Measurements from ENCODE around the gene IGSF8. TPM values are rescaled to one million over a fixed set of nuclear protein-coding genes. Genes with fewer than 3 reads are reported as not detected.

The IGSF8 gene
- total RNA-seq, 1 donor from 2014 or later = 13.7 TPM

DNA sequence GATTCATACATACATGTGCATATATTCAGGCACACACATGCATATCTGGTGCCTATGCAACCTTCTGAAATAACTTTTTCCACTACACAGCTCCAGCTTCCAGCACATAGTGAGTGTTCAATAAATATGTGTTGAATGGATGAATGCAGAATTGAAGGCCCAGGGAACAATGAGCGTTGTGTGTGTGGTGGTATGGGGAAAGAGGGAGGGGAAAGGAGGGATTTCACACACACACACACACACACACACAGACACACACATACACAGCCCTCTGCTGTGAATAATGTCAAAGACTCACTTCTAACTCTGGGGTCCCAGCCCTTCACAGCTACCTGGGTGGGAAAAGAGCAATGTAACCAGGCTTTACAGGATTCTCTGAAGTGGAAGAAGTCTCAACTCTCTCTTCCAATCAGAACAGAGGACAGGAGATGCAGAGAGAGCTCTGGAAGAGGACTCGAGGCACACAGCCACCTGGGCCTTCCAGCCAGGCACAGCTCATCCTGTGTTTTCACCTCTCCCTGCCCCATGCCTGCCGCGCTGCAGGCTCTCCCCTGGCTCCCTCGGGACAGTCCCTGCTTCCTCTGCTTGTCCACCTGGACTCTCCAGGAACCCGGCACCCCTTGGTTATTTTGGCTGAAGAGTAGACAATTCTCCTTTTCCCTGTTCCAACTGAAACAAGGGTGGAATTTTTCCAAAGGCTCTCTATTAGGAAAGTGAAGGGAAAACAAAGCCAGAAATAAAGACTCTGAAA, 5.4 kb upstream of the IGSF8 start:
- no peak for ATAC-seq

DNA sequence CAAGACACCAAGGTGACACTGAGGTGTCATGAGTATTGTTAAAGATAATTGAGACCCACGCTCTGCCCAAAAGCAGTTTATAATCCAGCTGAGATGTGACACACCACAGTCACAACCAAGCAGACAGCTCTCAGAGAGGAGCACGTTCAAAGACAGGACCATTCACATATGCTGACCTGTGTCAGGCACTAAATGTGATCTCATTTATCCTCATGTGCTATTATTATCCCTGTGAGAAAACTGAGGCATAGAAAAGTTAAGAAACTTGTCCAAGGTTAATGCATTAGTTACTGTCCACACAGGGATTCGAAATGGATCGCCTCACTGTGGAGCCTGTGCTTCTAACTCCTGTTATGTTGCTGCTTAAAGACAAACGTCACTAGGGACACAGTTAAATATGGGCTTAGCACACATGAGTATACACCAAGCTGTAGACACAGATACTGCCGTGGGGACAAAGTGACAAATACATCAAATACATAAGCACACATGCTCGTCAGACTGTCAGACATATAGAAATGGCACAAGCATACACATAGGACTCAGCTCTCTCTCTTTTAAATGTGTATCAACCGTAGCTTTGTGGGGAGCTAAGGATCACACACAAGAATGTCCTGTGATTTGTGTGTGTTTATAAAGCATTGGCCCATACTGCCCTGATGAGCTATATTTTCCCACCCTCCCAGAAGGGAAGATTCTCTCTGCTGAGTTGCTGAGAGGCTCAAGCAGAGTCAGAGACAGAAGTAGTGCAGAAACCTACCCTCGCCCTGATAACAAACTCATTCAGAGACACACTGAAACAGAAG, 3.5 kb upstream of the IGSF8 start:
- no peak for ATAC-seq

DNA sequence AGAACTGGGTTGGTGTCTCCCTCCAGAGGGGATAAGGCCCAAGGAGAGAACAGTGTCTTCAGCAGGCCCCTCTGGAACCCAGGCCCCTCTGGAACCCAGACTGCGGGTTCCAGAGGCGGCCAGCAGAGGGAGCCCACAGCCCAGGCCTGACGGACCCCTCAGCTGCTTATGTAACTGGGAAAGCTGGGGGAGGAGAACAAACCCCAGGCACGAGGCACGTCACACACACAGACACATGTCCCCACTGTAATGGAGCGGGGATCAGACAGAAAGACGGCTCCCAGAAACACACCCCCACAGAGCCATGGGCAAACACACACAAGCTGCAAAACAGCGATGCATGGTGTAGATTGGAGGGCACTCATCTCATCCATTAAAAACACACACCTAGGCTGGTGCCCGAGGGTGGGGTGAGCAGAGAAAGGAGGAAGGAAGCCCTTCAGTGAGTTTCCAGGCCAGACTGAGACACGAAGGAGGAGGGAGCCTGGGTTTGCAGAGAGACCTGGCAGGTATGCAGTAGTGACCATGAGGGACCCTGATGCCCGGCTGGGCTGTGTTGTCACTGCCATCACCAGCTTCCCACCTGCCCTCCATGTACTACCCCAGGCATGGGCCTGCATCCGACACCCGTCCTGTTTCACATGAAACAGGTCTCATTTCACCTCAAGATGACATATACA, 2.8 kb upstream of the IGSF8 start:
- peak; percentile 37 for ATAC-seq

DNA sequence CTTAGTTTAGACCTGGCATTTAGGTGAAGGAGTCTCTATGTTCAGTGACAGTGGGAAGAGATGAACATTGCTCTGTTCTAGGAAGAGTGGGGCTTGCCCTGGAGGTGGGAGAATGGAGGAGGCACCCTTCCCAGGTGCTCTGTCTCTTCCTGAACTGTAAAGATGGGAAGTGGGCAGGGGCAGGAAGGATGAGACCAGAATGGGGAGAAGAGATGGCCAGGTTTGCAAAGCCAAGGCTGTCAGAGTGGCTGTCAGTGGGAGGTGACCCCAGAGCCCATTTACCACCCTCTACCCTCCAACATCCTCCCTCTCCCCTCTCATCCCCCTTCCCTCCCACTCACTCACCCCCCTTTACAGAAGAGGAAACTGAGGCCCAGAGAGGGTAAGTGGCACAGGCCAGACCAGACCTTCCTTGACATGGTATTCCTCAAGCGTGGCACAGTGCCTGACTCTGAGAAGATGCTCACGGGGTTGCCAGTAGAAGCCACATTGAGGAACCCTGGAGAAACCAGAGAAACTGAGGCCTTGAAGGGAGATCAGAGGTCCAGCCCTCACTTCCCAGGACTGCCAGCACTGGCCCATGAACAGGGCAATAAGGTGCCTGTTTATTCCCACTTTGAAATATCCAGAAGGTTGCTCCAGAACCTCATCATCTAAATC, 1.4 kb upstream of the IGSF8 start:
- no peak for ATAC-seq

DNA sequence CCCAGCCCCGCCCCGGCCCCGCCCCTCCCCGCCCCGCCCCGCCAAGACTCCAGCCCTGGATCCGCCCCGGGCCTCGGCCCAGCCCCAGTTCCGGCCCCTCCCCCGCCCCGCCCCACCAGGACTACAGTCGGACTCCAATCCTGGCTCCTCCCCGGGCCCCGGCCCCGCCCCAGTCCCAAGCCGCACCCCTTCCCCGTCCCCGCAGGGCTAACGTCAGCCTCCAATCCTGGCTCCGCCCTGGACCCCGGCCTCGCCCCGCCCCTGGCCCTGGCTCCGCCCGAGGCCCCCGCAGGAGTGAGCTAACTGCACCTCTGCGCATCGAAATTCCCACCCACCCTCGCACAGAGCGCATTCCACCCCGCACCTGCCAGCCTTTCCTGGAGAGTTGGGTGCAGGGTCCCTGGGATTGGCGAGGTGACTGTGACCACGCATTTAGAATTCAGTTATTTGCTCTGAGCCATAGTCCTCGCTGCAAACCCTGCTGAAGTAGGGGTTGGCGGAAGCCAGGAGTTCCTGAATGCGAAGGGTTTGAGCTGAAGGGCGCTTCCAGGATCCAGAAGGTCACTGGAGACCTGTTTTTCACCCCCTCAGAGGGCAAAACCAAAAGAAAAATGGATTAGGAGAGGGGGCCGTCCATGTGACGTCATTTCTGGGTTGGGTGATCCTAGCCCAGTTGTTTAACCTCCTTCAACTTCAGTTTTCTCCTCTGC, 588 bp upstream of the IGSF8 start:
- peak; percentile 85 for ATAC-seq

DNA sequence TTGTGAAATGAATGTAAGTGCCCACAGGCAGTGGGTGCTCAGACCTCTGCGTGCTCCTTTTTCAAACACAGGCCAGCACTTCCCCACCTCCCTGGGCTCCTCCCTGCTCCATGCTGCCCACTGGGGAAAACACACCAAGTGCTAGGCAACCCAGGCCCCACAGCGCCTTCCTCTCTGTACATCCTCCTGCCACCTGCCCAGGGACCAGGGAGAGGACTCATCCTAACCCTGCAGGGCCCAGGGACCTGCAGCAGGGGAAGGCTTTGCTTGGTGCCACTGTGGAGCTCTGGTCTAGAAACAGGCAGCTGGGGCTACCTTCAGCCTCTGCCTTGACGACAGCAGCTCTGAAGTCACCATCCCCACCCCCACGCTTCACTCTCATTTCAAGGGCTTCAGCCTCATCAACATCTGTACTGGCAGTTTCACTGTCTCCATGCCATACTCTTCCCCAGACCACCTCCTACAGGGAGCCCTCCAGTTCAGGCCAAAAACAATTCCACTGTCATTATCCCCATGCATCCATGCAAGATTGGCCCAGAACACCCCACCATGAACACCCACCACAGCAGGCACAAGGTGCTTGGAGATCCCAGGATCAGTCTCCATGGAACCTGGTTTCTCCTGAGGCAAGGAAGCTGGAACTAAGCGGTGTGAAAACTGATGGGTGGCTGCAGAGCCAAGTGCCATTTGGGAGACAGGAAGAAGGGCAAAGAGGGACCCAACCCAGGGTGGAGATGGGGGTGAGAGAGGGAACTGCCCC, 1.1 kb downstream of the IGSF8 start:
- no peak for ATAC-seq

DNA sequence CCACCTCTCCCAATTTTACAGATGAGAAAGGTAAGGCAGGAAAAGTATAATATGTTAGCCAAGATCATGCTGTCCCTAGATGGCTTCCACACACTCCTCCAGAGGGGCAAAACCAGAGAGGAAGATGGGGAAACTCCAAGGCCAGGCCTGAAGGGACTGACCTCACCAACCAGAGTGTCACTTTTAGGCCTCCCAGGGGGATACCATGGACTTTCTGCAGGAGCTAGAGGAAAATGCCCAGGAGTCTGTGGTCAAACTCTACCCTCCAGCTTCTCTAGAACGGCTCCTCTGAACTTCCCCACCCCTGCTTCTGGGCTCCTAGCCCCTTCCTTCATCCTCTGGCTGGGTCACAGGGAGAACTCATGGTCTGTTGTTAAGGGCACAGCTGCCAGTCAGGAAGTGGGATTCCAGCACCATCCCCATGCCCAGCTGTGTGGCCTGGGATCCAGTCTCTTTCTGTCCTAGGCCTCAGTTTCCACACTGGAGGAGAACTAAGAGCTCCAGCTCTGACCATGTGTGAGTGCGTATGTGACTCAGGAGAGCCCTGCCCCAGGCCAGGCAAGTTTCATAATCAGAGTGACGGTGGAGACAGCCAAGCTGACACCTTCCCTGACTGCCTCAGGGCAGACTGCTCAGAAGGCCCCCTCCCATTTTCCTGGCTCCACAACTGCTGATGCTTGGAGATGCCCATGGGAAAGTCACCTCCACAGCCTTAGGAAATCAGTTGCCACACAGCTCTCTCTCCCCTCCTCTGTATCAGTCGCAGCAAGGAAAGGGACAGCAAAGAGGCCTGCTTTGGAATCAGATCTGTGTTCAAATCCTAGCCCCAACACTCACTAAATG, 1.9 kb downstream of the IGSF8 start:
- ATAC-seq = peak; percentile 54

DNA sequence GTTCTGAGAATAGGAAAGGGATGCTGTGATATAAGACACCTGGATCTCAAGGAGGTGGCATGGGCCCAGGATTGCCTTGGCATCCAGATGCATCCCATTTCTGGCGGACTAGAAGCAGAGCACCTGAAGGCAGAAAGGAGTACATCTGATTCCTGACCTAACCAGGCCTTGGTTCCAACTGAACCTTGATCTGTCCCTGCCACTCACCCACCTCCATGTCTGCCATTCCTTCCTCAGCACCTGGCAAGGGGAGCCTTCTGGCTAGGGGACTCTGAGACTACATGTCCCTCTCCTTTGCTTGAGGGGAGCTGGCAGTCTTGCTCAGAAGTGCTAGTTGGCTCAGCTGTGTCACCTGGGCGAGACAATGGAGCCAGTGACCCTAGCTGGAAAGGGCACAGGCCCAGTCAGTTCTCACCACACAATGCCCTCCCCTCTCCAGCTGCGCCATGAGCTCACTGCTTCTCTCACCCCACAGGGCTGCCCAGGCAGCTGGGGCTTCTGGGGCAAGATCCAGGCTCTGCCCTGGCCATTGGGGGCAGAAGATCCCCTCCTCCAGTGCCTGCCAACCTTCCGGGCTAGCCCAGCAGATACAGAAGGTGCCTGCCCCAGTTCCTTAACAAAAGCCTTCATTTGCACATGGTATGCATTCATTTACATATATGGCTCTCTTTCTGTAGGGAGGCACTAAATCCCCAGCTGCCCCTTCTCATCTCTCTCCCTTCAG, 2.9 kb downstream of the IGSF8 start:
- no peak for ATAC-seq

DNA sequence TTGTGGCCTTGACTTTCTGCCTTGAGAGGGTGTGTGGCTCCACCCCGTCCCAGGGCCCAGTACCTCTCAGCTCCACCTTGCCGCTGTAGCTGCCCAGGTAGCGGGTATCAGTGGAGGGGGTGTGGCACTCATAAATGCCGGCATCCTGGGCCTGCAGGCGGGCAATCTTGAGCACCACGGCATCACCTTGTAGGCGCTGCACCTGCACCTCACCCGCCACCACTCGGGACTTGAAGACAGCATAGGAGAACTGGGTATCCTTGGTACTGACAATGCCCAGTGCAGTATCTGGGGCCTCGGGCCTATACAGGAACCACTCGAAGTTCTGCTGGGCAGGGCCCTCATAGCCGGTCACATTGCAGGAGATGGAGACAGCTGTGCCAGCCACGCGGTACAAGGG, 3.6 kb downstream of the IGSF8 start:
- ATAC-seq = no peak

DNA sequence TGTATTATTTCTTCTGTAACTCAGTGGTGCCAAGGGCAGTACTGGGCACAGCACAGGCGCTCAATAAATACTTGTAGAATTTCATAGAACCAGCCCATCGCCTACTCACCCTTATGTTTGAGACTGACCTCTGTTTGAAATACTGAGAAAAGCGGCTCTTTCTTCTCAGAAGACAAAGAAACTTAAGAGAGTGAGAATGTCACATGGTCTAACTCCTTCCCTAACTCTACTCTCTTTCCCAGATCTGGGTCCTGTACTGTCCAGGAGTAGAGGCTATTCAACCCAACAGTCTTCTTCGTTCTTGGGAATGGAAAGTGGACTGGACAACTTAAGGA, 4.2 kb downstream of the IGSF8 start:
- no peak for ATAC-seq

DNA sequence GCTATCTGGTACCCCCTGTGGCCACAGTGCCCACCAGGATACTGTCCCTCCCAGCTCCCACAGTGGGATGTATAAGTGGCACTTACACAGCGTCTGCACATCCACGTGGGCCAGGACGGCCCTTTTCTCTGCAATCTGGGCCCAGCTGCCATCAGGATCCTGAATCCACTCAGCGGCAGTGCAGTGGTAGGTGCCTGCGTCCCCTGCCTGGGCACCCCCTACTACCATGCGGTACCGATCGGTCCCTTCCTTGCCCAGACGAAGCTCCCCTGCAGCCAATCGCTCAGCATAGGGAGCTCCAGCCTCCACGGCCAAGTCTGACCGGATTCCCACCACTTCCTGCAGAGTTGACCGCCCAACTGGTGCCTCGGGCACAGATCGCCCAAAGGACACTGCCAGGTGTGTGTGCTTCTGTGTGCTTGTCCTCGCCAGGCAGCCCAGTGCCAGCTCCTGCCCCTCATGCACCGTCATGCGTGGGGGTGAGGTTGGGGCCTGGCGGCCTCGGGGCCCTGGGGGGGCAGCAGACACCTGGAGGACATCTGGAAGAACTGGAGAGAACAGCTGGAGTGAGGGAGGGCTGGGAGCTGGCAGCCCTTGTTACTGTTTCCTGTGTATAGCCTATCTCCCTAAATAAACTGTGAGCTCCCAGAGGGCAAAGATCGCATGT, 4.7 kb downstream of the IGSF8 start:
- no peak for ATAC-seq

DNA sequence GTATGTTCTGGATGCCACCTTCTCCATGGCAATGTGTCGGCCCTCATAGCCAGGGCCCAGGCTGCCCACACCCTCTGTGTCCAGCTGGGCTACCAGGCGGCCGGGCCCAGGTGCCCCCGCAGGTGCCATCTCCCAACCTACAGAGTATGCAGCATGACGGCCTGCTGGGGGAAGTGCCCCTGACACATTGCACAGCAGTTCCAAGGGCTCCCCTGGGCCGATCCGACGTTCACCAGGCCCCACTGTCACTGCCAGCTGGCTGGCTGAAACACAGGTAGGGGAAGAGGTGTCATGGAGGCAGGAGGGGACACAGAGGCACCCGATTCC, 5.4 kb downstream of the IGSF8 start:
- no peak for ATAC-seq

DNA sequence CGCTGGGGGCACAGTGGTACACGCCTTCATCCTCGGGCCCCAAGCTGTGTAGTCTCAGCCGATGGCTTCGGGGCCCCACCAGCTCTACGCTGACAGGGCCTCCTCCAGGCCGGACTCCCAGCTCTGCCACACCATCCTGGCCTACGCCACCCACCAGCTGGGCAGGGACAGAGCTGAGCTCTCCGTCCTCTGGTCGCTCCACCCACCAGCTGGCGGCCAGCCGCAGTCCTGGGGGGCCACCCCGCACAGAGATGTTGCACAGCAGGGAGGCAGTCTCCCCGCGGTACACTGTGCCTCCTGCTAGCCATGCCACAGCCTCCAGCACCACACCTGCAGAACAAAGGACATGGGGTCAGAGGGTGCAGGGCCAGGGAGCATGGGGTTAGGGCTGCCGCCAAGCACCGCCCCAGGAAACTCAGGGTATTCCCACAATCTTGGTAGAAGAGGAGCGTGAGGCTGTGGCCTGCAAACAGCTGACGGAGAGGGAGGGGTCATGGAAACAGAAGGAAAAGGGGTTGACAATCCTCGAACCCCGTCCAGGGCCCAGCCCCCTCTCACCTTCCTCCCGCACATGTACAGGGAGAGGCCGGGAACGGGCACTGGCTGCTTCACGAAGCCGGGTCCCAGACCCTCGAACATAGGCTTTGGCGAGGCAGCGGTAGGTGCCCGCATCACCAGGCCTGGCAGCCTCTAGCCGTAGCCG, 5.9 kb downstream of the IGSF8 start:
- no peak for ATAC-seq

DNA sequence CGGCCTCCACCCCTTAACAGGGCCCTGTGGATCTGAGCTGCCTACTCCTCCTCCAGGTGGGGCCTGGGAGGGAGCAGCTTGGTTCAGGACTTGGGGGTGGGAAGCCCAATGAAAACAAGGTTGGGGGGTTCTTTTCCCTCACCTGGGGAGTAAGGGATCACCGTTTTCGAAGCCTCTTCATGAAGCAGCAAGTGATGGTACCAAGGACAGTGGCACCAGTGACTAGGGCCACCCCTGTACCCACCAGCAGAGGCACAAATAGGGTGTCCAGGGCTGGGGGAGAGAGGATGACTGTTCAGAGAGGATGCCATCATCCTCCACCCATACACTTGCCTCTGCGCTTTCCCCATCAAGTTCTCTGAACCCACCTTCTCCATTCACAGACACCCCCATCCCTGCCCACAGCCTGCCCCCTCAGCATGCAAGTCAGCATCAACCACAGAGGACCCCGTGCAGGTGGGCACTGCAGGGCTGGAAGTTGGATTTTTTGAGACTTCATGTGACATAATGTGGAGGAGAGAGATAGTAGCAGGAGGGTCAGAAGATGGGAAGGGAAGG, 6.7 kb downstream of the IGSF8 start:
- no peak for ATAC-seq

DNA sequence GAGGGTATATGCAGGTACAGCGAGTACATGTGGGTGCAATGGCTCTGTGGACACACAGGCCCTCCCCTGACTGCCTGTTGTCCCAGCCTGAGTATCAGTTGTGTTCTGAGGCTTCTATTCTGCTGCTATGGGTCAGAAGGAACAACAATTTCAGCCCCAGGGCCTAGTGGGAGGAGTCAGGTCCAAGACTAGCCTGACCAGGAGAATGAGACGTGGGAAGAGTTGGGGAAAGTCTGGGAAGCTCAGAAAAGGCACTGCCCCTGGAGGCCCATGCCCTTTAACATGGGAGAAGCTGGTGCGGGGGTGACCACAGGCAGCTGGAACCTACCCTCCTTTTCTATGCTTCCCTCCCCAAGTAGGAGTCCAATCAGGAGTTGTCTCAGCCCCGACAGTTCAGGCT, 7.7 kb downstream of the IGSF8 start:
- no peak for ATAC-seq

DNA sequence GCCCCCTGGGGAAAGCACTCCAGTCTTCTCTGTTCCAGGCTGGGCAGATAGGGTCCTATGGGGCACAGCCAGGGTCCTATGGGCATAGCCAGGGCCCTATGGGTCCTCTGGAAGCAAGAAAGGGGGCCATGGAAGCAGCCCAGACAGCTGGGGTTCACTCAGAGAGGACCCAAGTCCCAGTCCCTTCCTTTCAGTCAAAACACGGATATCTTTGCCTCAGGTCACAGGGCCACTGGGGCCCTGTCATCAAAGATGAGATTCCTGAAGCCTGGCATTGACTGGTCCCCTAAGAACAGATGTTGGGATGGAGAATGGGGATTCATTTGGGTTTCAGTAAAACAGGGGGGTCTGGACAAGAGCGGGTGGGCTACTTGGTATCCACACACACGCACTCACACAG, 8.5 kb downstream of the IGSF8 start:
- no peak for ATAC-seq

DNA sequence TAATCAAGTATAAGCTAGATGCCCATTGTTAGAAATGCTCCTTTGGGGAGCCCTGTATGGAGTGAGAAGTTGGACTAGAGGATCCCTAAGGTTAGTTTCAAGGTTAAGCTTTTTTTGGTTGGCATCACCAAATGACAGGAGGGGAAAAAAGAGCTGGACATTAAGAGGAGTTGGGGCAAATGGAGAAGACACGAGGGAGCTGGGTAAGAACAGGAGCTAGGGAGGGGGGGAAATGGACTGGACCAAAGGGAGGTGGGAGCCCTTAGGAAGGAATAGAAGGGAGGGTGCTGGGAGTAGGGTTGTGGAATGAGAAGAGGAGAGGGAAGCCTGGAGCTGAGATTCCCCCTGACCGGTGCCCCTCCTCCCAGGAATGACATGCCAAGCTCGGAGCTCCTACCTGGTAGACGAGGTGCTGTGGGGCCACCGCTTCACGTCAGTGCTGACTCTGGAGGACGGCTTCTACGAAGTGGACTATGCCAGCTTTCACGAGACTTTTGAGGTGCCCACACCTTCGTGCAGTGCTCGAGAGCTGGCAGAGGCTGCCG, 11.2 kb downstream of the IGSF8 start:
- ATAC-seq = no peak

DNA sequence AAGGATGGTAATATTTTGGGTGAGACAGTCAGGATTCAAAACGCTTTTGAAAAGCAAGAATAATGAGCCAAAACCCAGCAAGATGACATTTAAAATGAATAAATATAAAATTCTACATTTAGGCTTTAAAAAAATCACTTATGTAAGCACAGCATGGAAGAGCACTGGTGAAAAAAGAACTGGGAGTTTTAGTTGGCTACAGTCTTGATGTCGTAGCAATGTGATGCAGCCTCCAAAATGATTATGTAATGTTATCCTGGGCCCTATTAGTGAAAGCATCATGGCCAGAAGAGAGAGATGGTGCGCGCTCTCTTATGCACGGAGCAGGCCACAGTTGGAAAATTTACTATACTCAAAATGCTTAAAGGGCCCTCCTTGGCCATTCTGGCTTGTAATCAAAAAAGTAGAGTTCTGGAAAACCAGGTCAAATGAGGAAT, 11.9 kb downstream of the IGSF8 start:
- no peak for ATAC-seq
